HuH-7 (cell line): ENCODE results near the gene SECISBP2L.

Source experiments
- DNase-seq: peaks from one replicate; pipeline ENCODE4 v3.0.0; 2011; ENCODE audit warnings: low spot score

Gene SECISBP2L

GRCh38 chr15:48966595-48967301, 79.5 kb downstream of the SECISBP2L start:
- DNase-seq, result no peak

DNA sequence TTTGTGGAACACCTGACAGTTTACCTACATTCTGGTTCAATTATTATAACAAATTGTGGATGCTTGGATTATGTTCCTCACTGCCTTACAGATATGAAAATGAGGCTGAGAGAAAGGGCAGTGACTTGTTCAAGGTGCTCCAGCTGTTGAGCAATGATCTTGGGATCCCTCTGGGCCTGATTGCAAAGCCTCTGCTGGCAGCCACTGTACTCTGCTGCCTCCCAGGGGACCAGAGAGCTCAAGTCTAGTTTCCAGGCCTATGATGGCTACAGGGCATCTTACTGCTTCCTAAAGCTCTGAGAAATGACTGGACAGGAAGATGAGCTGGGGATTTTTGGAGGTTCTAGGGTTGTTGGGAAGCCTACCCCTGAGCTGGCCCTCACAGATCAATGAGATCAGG, 80.3 kb downstream of the SECISBP2L start:
- peak; percentile 39 for DNase-seq

DNA sequence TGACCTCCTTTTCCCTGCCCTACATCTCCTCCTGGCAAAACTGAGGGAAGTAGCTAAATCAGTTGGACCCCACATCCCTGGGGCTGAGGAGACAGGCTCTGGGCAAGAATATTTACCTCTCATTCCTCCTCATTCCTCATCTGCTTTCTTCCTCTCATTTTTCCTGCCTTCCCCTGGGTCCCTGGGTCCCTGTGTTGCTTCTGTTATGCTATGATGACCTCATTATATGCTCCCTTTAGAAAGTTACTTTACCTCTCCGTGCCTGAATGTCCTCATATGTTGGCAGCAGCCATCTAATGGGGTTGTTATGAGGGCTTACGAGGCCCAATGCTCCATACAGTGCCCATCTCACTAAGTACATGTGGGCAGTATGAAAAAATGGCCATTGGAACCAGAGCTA, 81.3 kb downstream of the SECISBP2L start:
- no peak for DNase-seq

GRCh38 chr15:48963524-48964113, 82.6 kb downstream of the SECISBP2L start, which contains the start of gene SHC4:
TSS of gene SHC4 (minus strand) at chr15:48963919. CDS start at chr15:48963015, 904 bp downstream.
- DNase-seq, result peak; percentile 72

DNA sequence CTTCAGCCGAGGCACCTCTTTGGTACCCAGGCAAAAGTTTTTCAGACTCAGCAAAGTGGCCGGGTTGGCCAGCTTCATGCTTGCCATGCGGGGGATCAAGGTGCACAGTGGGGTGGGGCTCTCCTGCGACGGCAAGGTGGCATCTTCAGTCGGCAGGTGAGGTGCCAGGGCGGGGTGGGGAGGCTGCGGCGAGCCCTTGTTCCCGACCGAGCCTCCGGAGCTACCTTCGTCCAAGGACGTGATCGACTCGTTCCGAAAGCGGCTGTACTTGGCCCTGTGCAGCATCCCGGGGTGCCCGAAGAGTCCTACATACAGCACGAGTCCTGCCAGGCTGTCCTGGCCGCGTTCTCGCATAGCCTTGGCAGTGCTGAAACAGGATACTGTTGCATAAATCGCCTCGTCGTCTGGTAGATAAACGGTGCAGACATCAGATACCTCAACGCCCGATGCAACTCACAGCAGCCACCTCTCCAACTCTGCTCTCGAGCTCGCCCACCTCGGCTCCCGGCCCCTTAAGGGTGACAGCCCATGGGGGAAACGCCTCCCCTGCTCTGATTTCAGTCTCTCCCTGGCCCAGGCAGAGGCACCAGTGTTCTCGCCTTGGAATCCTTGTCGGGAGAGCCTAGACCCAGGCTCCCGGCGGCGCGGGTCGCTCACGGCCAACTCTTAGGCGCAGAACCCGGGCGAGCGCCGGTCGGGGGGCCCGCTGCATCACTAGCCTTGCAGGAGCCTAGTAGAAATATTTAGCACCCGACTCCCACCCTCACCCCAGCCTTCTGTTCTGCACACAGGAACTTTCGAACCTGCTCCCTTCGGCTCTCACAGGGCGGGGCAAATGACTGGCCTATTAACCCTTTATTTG, 83.4 kb downstream of the SECISBP2L start:
- DNase-seq, result no peak

- DNase-seq, result no peak
These were observed 90.3 kb downstream of the SECISBP2L start for GRCh38 chr15:48955967-48956366.

DNA sequence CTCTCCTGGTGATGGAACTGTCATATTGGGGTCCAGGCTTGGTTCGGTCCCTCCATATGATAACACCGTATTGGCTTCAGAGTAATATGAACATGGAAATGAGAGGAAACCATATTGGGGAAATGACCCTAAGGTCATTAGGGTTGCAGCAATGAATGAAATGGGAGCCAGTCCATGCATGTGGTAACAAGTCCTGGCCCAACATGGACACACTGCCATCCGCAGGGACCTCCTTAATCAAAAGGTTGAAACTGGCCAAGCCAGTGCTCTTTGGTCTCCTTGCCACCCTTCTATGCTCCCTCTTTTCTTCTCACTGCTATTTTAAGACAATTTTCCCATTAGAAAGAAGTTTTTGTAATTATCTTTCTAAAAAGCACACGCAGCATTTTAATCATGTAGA, 90.9 kb downstream of the SECISBP2L start:
- no peak for DNase-seq

- no peak for DNase-seq
These were observed 91.7 kb downstream of the SECISBP2L start for GRCh38 chr15:48954538-48954937.

GRCh38 chr15:48946840-48947187, 99.4 kb downstream of the SECISBP2L start:
- no peak for DNase-seq

DNA sequence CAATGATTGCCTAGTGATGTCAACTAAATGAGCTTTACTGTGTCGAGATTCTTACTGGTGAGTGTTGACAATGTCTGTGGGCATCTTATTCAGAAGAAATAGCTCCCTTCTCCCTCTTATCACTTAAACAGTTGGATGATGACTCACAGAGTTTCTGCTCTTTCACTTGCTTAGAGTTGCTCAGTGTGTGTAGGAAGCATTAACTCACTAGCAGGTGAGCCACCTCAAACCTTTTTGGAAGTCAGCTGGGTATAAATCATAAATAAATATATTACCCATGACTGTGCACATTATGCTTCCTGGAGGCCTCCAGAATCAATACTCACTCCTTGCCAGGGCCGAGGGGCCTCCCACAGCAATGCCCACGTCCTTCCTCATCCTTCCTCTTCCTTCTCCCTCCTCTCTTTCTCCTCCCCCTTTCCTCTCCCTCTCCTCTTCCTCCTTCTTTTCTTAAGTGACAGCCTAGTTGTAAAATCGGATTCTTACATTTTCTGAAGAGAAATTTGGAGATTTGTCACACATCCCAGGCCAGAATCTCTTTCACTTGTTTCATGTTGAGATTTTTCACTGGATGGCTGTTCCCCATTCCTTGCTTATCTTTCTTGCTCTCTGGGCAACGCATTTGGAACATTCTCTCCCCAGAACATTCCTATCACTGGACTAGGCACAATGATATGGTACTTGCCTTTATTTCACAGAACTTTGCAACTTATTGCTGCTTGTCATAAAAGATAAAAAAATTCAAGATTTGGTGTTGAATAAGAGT, 100.0 kb downstream of the SECISBP2L start:
- no peak for DNase-seq

- DNase-seq, result no peak
These were observed 100.9 kb downstream of the SECISBP2L start for GRCh38 chr15:48945386-48945785.

DNA sequence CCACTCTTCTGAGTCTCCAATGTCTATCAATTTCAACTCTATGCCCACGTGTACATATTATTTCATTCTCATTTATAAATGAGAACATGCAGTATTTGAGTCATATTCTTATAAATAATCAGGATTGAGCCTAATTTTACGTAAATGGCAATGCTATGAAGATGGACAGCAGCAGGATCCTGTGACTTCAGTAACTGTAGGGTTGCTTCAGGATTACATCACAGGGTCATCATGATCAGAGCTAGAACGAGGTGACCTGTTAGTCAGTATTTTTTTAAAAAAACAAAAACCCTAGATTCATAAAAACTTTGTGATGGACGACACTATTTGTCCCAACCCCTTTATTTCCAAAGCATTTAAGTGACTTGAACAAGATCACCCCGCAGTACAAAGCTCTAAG, 104.3 kb downstream of the SECISBP2L start:
- no peak for DNase-seq

DNA sequence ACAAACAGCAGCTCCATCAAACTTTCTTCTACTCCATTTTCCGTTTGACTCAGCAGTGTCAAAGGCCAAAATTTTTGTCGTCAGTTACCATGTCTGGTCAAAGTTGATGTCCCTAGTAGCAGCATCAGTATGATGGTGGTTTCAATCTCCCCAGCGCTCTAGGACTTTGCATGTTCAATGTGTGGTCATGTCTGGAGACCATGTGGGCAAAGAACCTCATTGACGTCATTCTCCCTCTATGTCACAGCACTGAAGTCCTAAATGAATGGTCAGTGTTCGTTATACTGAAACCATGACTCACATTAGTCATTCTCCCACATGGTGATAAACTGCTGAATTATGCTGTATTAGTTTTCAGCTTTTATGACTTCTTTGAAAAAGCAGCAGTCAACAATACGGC, 105.7 kb downstream of the SECISBP2L start:
- no peak for DNase-seq

- DNase-seq, result no peak
These were observed 106.6 kb downstream of the SECISBP2L start for GRCh38 chr15:48939648-48940047.
